G401 (cell line): ENCODE data around the gene RABEP2. TPM values are rescaled to one million over a fixed set of nuclear protein-coding genes. Genes with fewer than 3 reads are reported as not detected.
"Not testable (repeated sequence)": the region's sequence is repeated elsewhere in the genome, so short reads cannot be mapped to it uniquely, and the experiment has no call there.

Source experiments
- DNase-seq: peaks from one replicate; pipeline ENCODE4 v3.0.0-alpha.2; 2015; ENCODE audit warnings: low spot score
- in situ Hi-C: cut with HindIII; loops from 2 replicates; pipeline ENCODE4 v1.10.0; 2016; ENCODE audit warnings: low sequenced_read_pairs, mixed read lengths
- total RNA-seq: library from RNA; depleted of rRNA; stranded (reverse); fragments of >200 nt; shearing (Covaris generic); gene quantifications from 2 replicates; pipeline ENCODE4 v1.2.3, GENCODE V29; 2014

Gene RABEP2
- total RNA-seq, 1 experiment from 2014 or later = 34.6 TPM

- no peak for DNase-seq
- in situ Hi-C loops = no loop called here
These were observed 10.3 kb upstream of the RABEP2 start for GRCh38 chr16:28935346-28935745.

- DNase-seq = no peak
- in situ Hi-C loops = no loop called here
These were observed 8.1 kb upstream of the RABEP2 start for GRCh38 chr16:28933171-28933570.

GRCh38 chr16:28932339-28933141 is 7.5 kb upstream of the RABEP2 start:
- in situ Hi-C loops = no loop called here
- peak; percentile 27 for DNase-seq

- in situ Hi-C loops = no loop called here
- no peak for DNase-seq
These were observed 6.8 kb upstream of the RABEP2 start, which contains the start of gene CD19 for GRCh38 chr16:28931801-28932225. CD19 (plus strand) TSS chr16:28931971; CDS start chr16:28932001, 30 bp downstream.

GRCh38 chr16:28930652-28931051 is 5.6 kb upstream of the RABEP2 start:
- no peak for DNase-seq
- in situ Hi-C loops = no loop called here

GRCh38 chr16:28930203-28930602 is 5.2 kb upstream of the RABEP2 start:
- in situ Hi-C loops = no loop called here
- no peak for DNase-seq

GRCh38 chr16:28927815-28928214 is 2.8 kb upstream of the RABEP2 start:
- no peak for DNase-seq
- in situ Hi-C loops = no loop called here

- in situ Hi-C loops, DNase-seq: not testable (repeated sequence)
These were observed 1.2 kb upstream of the RABEP2 start for GRCh38 chr16:28926284-28926683.

GRCh38 chr16:28925386-28926228 is 569 bp upstream of the RABEP2 start:
- in situ Hi-C loops = no loop called here
- DNase-seq = peak; percentile 59

- no peak for DNase-seq
- in situ Hi-C loops = no loop called here
These were observed 658 bp downstream of the RABEP2 start for GRCh38 chr16:28924399-28924761.

- DNase-seq = no peak
- in situ Hi-C loops = no loop called here
These were observed 1.2 kb downstream of the RABEP2 start for GRCh38 chr16:28923652-28924398.

GRCh38 chr16:28923231-28923587 is 1.8 kb downstream of the RABEP2 start:
- no peak for DNase-seq
- in situ Hi-C loops = no loop called here

GRCh38 chr16:28918698-28919097 is 6.3 kb downstream of the RABEP2 start:
- no peak for DNase-seq
- in situ Hi-C loops = no loop called here

GRCh38 chr16:28917095-28917494 is 7.9 kb downstream of the RABEP2 start:
- no peak for DNase-seq
- in situ Hi-C loops = no loop called here

GRCh38 chr16:28915181-28915580 is 9.9 kb downstream of the RABEP2 start:
- in situ Hi-C loops = no loop called here
- no peak for DNase-seq

GRCh38 chr16:28913946-28914724 is 10.9 kb downstream of the RABEP2 start:
- DNase-seq = no peak
- in situ Hi-C loops = no loop called here

- no peak for DNase-seq
- in situ Hi-C loops = no loop called here
These were observed 12.5 kb downstream of the RABEP2 start for GRCh38 chr16:28912558-28912957.

- no peak for DNase-seq
- in situ Hi-C loops = no loop called here
These were observed 14.7 kb downstream of the RABEP2 start for GRCh38 chr16:28910086-28911031.
